Kidney (tissue), 14 donors: ENCODE data around the gene MYCL. TPM values are rescaled to one million over a fixed set of nuclear protein-coding genes. Genes with fewer than 3 reads are reported as not detected.

Experiments used
- DNase-seq, 5 donors: peaks; one replicate each; pipeline ENCODE4 v3.0.0-alpha.2; 2013 to 2020
- FAIRE-seq: peaks from 2 replicates; lab custom pipeline; 2012; peaks lifted over from hg19 to GRCh38; lab: Jason Lieb, UNC
- H3K27ac ChIP-seq, 2 donors: one replicate each; pipeline ENCODE4 v1.7.0; 2013; ENCODE audit warnings: low read depth in 2 of 2, low read length in 2 of 2, inconsistent platforms in 1 of 2
- H3K27me3 ChIP-seq: one replicate; pipeline ENCODE4 v1.7.1; 2013; ENCODE audit warnings: low read length, inconsistent platforms; ENCODE audit not compliant: control insufficient read depth, insufficient read depth
- H3K36me3 ChIP-seq, 3 donors: one replicate each; pipeline versions ENCODE4 v1.7.0 to v1.7.1; 2013; ENCODE audit warnings: low read length in 3 of 3, control low read depth in 1 of 3, inconsistent platforms in 1 of 3; ENCODE audit not compliant: insufficient read depth in 3 of 3, control insufficient read depth in 2 of 3
- H3K4me1 ChIP-seq, 3 donors: one replicate each; pipeline versions ENCODE4 v1.7.0 to v1.7.1; 2013; ENCODE audit warnings: low read length in 3 of 3, inconsistent platforms in 1 of 3, low read depth in 1 of 3; ENCODE audit not compliant: control insufficient read depth in 2 of 3, insufficient read depth in 2 of 3
- H3K4me3 ChIP-seq, 3 donors: one replicate each; pipeline versions ENCODE4 v1.7.0 to v1.8.1; 2013; ENCODE audit warnings: low read length in 3 of 3, control low read depth in 1 of 3, inconsistent platforms in 1 of 3
- H3K9ac ChIP-seq, 3 donors: one replicate each; pipeline versions ENCODE4 v1.7.0 to v1.7.1; 2013; ENCODE audit warnings: low read length in 3 of 3, control low read depth in 1 of 3, inconsistent platforms in 1 of 3
- H3K9me3 ChIP-seq, 3 donors: one replicate each; pipeline versions ENCODE4 v1.7.0 to v1.7.1; 2013; ENCODE audit warnings: low read length in 3 of 3, control low read depth in 1 of 3, inconsistent platforms in 1 of 3; ENCODE audit not compliant: control insufficient read depth in 2 of 3, insufficient read depth in 1 of 3
- CTCF ChIP-seq: IDR thresholded peaks from 3 replicates; pipeline ENCODE4 v1.5.1; 2012; ENCODE audit warnings: mild to moderate bottlenecking, moderate library complexity, borderline replicate concordance; ENCODE audit not compliant: insufficient read depth; ENCODE audit errors: extremely low read depth
- intact Hi-C: fragments of 100-400 bp; cut with DNase I; formaldehyde crosslinking; loops from one replicate; pipeline ENCODE4 v1.11.1; 2022
- polyA plus RNA-seq: library from polyadenylated mRNA; stranded (reverse); fragments of 350-450 nt; fragmentation: Illumina TruSeq; extraction: RNeasy Lipid Tissue Mini Kit (QIAGEN cat#74804); gene quantifications from one replicate; pipeline ENCODE4 v1.2.3, GENCODE V29; 2014; ENCODE audit warnings: low read depth, low replicate concordance; ENCODE audit not compliant: insufficient read depth
- total RNA-seq: library from RNA; stranded (reverse); fragmentation: NEBNext Ultra II Directional; extraction: Animal tissue kit (Norgen Biotek cat#: 25700); gene quantifications from one replicate; pipeline ENCODE4 v1.2.1, GENCODE V29; 2021
- donor health status: control.
- donor health status: control.
- donor health status: control.
- donor health status: control.
- donor health status: control.
- donor health status: DM: yes; HTN: yes; CAD: no.
- donor health status: Normal renal cell carcinoma (clear cell type).

Gene MYCL
- total and polyA plus RNA-seq, 2 donors from 2014 or later = 1.7 to 4.2 TPM

DNA sequence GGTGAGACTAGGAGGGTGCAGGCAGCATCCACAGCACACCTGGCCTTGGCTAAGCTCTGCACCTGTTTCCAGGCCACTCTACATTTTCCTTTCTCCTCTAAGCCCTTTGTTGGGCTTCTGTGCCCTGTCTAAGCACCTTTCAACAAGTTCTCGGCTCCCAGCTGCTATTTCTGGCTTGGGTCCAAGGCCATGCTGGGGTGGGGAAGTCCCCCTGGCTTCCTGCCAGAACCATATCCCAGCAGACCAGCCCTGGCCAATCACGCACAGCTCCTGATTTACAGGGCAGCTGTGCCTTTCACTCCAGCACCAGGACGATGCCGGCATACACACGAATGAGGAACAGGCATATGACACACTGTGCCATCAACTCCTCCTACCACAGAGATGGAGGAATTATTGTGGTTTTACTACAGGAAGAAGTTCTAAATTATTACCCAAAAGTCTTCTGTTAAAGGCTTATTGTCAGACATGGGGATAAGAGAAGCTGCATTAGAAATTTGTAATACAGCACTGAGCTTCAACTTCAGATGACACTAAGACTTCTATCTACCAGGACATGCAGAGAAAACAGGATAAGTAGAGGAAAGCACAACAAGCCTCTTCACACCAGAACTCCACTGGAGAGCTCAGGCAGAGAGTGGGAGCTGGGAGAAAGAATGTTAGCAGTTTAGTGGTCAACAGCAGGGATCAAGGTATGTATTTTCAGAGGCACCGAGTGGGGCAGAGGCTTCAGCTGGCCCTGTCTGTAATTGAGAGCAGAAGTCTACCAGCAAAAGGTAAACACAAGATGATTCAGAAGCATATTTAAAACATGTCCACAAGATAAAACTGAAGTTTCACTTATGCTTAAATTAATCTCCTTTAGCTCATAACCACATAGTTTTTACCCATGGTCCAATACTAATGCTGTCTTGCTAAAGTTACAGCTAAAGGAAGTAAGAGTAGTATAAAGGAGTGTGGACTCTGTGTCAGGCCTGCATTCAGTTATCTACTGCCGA is 55.8 kb downstream of the MYCL start:
- no peak overlapping the region for H3K4me3 ChIP-seq
- peaks cover 0 to 11% (median 8%) of the 10 kb centered on the region in 3 donors for H3K4me1 ChIP-seq
- intact Hi-C loops = loop anchor here (10.0 kb wide), 1 partner anchor 121 kb away; no protein-coding TSS in a partner anchor
- DNase-seq (peak; percentile 84 to 96 (median 92)), FAIRE-seq (no peak)
- no peaks in the 10 kb centered on the region for H3K27me3 ChIP-seq
- no peak overlapping the region for H3K9ac ChIP-seq
- peaks cover 17 to 25% (median 23%) of the 10 kb centered on the region in 3 donors for H3K36me3 ChIP-seq
- no peak for TF ChIP-seq CTCF
- no peak overlapping the region for H3K27ac ChIP-seq
- H3K9me3 ChIP-seq = no peaks in the 10 kb centered on the region

Other genes starting within 250 kb of the MYCL start
- 2.0 TPM for gene NT5C1A, start 229.8 kb downstream of the MYCL start, total RNA-seq
- gene NT5C1A, start 229.8 kb downstream of the MYCL start, polyA plus RNA-seq = 0.62 TPM
- 5.2 TPM for gene HPCAL4, start 210.5 kb downstream of the MYCL start, total RNA-seq
- gene HPCAL4, start 210.5 kb downstream of the MYCL start, polyA plus RNA-seq = 3.9 TPM
- gene PPIE, start 163.0 kb downstream of the MYCL start, total RNA-seq = 58.6 TPM
- 52.0 TPM for gene PPIE, start 163.0 kb downstream of the MYCL start, polyA plus RNA-seq
- gene OXCT2, start 130.6 kb downstream of the MYCL start, total RNA-seq = 0.98 TPM
- 0.32 TPM for gene OXCT2, start 130.6 kb downstream of the MYCL start, polyA plus RNA-seq
- gene BMP8B, start 113.1 kb downstream of the MYCL start, total RNA-seq = 4.9 TPM
- gene BMP8B, start 113.1 kb downstream of the MYCL start, polyA plus RNA-seq = 0.34 TPM
- gene TRIT1, start 18.4 kb downstream of the MYCL start, total RNA-seq = 24.0 TPM
- gene TRIT1, start 18.4 kb downstream of the MYCL start, polyA plus RNA-seq = 14.5 TPM
- gene MFSD2A, start 53.2 kb upstream of the MYCL start, total RNA-seq = 10.5 TPM
- gene MFSD2A, start 53.2 kb upstream of the MYCL start, polyA plus RNA-seq = 10.0 TPM
- gene CAP1, start 138.8 kb upstream of the MYCL start, total RNA-seq = 328 TPM
- 128 TPM for gene CAP1, start 138.8 kb upstream of the MYCL start, polyA plus RNA-seq
- 95.5 TPM for gene PPT1, start 195.3 kb upstream of the MYCL start, total RNA-seq
- 110 TPM for gene PPT1, start 195.3 kb upstream of the MYCL start, polyA plus RNA-seq